ENCODE results near the gene TP53INP2.
A peak's percentile ranks its signal among the peaks of the same experiment; 100 is the strongest.
"Not testable (repeated sequence)": the region's sequence is repeated elsewhere in the genome, so short reads cannot be mapped to it uniquely, and the experiment has no call there.

TP53INP2 gene

GRCh38 chr20:34704177-34705007 lies at the start of gene TP53INP2:
TP53INP2 (plus strand) TSS chr20:34704344; CDS start chr20:34708740, 4,396 bp downstream.
- Histone ChIP-seq H3K36me3 (no peaks in the 10 kb centered on the region), H3K9me3 (no peaks in the 10 kb centered on the region), H3K27ac (peak within 1 kb of the TSS; percentile 99), H3K27me3 (no peaks in the 10 kb centered on the region), H3K4me1 (ENCODE audit: control insufficient read depth in 1 of 2, insufficient read depth in 1 of 2, low read depth in 1 of 2, low read length in 1 of 2) (peaks cover 54 to 58% of the 10 kb centered on the region in 2 experiments), H3K4me3 (ENCODE audit: low read depth in 1 of 2, low read length in 1 of 2) (peak within 1 kb of the TSS; percentile 71 to 94)
- TF ChIP-seq CTCF (IDR thresholded peaks at IDR 0.05): peak; percentile 59

GRCh38 chr20:34658654-34659053 lies 45.5 kb upstream of the TP53INP2 start:
- H3K27ac ChIP-seq; H3K27me3 ChIP-seq; H3K9me3 ChIP-seq; H3K4me3 ChIP-seq (ENCODE audit: low read depth in 1 of 2, low read length in 1 of 2); H3K4me1 ChIP-seq (ENCODE audit: control insufficient read depth in 1 of 2, insufficient read depth in 1 of 2, low read depth in 1 of 2, low read length in 1 of 2); H3K36me3 ChIP-seq: not testable (repeated sequence)

- not testable (repeated sequence) for H3K27ac ChIP-seq, H3K9me3 ChIP-seq
These were observed 42.3 kb upstream of the TP53INP2 start for GRCh38 chr20:34661811-34662210.

GRCh38 chr20:34663213-34663943 lies 40.8 kb upstream of the TP53INP2 start:
- Histone ChIP-seq H3K27me3 (no peaks in the 10 kb centered on the region), H3K4me1 (ENCODE audit: control insufficient read depth in 1 of 2, insufficient read depth in 1 of 2, low read depth in 1 of 2, low read length in 1 of 2) (peaks cover 0 to 4% of the 10 kb centered on the region in 2 experiments), H3K4me3 (ENCODE audit: low read depth in 1 of 2, low read length in 1 of 2) (no peak overlapping the region), H3K36me3 (no peaks in the 10 kb centered on the region), H3K9me3 (no peaks in the 10 kb centered on the region), H3K27ac (no peak overlapping the region)
- no peak for TF ChIP-seq CTCF (IDR thresholded peaks at IDR 0.05)

More at GRCh38 chr20:34661811-34662210, 42.3 kb upstream of the TP53INP2 start:
- H3K36me3 ChIP-seq; H3K4me3 ChIP-seq (ENCODE audit: low read depth in 1 of 2, low read length in 1 of 2); H3K4me1 ChIP-seq (ENCODE audit: control insufficient read depth in 1 of 2, insufficient read depth in 1 of 2, low read depth in 1 of 2, low read length in 1 of 2); H3K27me3 ChIP-seq: not testable (repeated sequence)

- not testable (repeated sequence) for H3K36me3 ChIP-seq; H3K27ac ChIP-seq; H3K27me3 ChIP-seq; H3K4me3 ChIP-seq (ENCODE audit: low read depth in 1 of 2, low read length in 1 of 2); H3K9me3 ChIP-seq; H3K4me1 ChIP-seq (ENCODE audit: control insufficient read depth in 1 of 2, insufficient read depth in 1 of 2, low read depth in 1 of 2, low read length in 1 of 2)
These were observed 39.4 kb upstream of the TP53INP2 start for GRCh38 chr20:34664751-34665150.

GRCh38 chr20:34669094-34669493 lies 35.0 kb upstream of the TP53INP2 start:
- no peak overlapping the region for H3K4me3 ChIP-seq (ENCODE audit: low read depth in 1 of 2, low read length in 1 of 2)
- TF ChIP-seq CTCF (IDR thresholded peaks at IDR 0.05): no peak
- no peaks in the 10 kb centered on the region for H3K36me3 ChIP-seq
- H3K4me1 ChIP-seq (ENCODE audit: control insufficient read depth in 1 of 2, insufficient read depth in 1 of 2, low read depth in 1 of 2, low read length in 1 of 2): no peaks in the 10 kb centered on the region
- H3K27ac ChIP-seq: no peak overlapping the region
- no peaks in the 10 kb centered on the region for H3K27me3 ChIP-seq
- H3K9me3 ChIP-seq: no peaks in the 10 kb centered on the region

GRCh38 chr20:34673412-34673811 lies 30.7 kb upstream of the TP53INP2 start:
- peaks cover 25% of the 10 kb centered on the region in 2 experiments for H3K4me1 ChIP-seq (ENCODE audit: control insufficient read depth in 1 of 2, insufficient read depth in 1 of 2, low read depth in 1 of 2, low read length in 1 of 2)
- no peak for TF ChIP-seq CTCF (IDR thresholded peaks at IDR 0.05)
- no peak overlapping the region for H3K4me3 ChIP-seq (ENCODE audit: low read depth in 1 of 2, low read length in 1 of 2)
- peaks cover 3% of the 10 kb centered on the region for H3K36me3 ChIP-seq
- H3K27ac ChIP-seq: no peak overlapping the region
- no peaks in the 10 kb centered on the region for H3K9me3 ChIP-seq
- H3K27me3 ChIP-seq: no peaks in the 10 kb centered on the region
